Fibroblast of peridontal ligament (primary cell): ENCODE results near the gene AGPAT3.

Source experiments
- DNase-seq: peaks from one replicate; pipeline ENCODE4 v3.0.0-alpha.2; 2010; ENCODE audit errors: extremely low read depth

AGPAT3 gene

DNA sequence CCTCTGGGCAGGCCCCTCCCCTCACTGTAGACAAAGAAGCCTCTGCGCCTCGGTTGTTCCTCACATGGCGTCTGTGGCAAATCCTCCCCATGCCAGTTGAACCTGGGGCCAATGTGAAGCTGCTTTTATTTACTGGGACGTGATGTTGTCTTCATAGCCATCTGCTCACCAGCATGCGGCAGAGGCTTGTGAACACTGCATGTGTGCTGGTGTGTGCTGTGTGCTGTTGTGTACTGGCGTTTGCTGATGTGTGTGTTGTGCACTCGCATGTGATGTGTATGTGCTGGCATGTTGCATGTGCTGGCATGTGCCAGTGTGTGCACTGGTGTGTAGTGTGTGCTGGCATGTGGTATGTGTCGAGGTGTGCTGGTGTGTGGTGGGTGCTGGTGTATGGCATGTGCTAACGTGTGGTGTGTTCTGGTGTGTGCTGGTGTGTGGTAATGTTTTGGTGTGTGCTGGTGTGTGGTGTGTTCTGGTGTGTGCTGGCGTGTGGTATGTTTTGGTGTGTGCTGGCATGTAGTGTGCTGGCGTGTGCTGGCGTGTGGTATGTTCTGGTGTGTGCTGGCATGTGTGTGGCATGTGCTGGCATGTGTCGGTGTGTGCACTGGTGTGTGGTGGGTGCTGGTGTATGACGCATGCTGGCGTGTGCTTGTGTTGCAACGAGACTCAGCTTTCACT is 109.9 kb downstream of the AGPAT3 start:
- DNase-seq: no peak

DNA sequence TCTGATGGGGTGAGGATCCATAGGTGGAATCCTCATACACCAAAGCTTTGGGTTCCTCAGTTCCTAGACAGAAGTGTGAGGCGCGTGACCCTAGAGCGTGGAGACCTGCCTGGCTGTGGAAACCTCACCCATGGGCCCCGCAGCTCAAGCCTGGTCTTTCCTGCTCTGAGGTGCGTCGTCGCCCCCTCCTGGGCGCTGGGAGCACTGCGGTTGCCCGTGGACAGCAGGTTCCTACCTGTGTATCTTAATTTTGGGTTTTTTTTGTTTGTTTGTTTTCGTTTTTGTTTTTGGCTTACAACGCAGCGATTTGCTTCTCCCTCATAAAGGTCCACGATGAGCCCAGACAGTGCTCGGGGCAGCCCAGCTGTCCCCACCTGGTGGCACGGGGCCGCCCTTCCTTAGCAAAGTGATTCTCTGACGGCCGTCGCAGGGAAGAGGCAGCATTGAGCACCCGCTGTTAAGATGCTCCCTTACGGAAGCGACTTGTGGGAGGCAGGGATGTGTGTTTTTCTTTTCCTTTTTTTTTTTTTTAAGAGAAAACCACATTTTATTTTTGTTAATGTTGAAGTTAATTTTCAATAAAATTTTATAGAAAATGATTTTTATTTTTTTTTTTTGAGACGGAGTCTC is 110.6 kb downstream of the AGPAT3 start:
- peak; percentile 51 for DNase-seq

DNA sequence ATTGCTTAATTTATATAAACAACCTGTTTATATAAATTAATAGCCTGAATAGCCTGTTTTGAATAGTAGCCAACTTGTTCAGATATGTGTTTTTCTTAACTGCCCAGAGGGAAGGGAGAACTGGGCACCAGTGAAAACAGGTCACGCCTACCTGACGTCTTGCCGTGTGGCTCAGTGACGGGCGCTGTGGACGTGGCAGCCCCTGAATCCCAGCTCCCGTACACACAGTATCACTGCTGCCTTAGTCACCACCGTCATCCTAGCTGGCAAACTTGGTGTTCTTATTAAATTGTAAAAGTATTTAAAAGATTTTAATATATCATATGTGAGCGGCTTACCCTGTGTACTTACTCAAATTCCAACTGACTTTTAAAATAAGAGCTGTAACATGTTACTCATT is 111.6 kb downstream of the AGPAT3 start:
- DNase-seq: no peak

DNA sequence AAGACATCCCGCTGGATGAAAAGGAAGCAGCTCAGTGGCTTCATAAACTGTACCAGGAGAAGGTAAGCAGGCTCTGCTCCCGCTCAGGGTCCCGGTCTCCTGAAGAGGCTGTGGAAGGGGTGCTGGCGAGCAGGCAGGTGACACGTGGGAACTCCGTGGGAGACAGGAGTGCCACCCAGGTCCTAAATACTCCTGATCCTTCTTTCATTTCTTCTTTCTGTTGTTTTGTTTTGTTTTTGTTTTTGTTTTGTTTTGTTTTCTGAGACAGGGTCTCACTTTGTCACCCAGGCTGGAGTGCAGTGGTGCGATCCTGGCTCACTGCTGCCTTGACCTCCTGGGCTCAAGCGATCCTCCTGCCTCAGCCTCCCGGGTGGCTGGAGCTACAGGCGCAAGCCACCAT is 113.0 kb downstream of the AGPAT3 start:
- DNase-seq: no peak

GRCh38 chr21:43979654-43980053 is 114.6 kb downstream of the AGPAT3 start:
- DNase-seq: no peak

DNA sequence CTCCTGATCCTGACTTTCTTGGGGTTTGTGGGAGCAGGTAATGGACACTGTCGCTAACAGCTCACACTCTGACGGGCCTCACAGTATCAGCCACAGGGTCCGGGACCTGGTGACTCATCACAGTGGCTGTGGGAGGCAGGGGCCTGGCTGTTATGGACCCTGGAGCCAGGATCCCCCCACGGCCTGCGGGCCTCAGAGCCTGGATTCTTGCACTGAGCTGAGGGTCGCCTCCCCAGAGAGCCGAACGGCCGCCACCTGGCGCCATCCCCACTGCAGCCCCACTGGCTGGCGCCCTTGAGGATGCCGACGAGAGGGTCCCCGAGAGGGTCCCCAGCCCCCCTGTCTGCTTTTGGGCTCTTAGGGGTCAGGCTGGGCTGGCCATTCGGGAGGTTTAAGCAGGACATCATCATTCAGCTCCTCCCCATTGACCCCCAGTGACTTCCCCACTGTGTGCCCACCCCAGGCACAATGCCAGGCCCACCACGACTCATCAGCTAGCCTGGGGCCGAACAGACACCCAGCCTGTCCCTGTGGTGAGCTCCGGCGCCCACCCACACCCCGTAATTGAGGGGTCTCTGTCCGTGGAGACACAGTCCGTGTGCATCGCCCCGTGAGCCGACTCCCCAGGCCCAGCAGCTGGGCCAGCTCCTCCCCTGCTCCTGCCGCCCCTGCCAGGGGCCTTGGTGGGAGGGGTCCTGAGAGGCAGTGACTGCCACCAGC is 116.3 kb downstream of the AGPAT3 start:
- DNase-seq: no peak

- no peak for DNase-seq
Observed at GRCh38 chr21:43981871-43982210, 116.8 kb downstream of the AGPAT3 start.

DNA sequence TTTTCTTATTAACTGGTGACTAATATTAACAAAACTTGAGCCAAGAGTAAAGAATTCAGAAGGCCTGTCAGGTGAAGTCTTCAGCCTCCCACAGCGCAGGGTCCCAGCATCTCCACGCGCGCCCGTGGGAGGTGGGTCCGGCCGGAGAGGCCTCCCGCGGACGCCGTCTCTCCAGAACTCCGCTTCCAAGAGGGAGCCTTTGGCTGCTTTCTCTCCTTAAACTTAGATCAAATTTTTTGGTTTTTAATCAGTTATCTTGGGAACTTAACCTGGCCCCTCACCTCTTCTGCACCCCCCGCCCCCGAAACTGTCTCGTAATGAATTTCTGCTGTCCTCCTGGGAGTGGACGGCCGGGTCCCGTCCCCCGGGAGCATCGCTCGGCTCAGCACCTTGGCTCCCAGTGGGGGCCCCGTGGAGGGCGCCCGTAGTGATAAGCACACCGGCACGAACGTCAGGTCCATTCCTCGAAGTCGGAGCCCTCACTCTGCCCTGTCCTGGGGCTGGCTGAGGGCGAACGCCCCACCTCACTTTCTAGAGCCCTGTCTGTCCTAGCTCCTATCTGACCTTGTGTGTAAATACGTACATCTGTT is 117.6 kb downstream of the AGPAT3 start:
- DNase-seq: no peak

DNA sequence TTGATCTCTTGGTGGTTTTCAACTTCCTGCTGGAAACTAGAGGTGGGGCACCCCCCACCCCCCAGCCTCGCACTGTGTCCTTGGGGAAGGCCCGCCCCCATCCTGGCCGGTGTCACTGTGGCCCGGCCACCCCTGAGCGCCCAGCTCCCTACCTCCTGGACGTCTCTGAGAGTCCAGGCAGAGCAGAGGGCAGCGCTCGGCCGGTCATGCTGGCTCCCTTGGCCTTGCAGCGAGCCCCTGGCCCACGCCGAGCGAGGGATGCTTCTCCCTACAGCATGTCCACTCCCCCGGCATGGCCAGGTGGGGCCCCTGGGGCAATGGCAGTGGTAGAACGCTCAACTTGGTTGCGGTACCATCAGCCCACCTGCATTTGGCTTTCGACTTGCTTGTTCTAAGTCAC is 118.4 kb downstream of the AGPAT3 start:
- DNase-seq: no peak

- no peak for DNase-seq
Observed at GRCh38 chr21:43983860-43984420, 118.9 kb downstream of the AGPAT3 start.

DNA sequence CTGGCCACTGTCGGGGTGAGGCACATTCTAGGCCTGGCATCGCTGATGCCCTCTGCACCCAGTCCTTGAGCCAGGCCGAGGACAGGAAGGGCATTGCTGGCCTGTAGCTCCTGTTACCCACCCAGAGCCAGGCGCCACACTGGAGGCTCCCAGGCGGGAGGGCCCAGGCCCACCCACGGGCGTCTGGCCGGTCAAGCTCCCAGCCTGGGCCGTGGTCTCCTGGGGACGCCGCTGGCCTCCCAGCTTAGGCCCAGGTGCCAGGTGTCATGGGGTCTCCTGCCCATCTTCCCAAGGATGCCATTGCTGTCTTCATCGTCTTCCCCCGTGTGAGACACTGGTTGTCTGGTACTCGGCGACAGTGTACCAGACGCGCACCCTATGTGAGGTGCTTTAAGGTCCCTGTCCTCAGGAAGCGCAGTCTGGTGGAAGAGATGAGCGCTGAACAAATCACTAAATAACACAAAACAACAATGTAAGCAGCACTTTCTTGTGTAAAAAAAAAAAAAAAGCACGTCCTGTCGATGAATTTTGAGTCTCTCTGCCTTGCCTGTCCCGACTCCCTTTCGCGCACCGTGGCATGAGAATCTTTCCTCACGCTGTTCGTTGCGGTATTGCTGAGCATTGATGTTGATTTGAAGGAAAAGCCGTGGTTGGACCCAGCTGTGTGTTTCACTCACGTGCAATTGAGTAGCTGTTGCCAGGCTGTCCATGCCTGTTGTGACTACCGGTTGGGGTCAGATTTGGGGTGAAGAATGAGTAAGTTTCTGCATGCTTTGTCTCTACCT is 120.1 kb downstream of the AGPAT3 start:
- no peak for DNase-seq

GRCh38 chr21:43985690-43986251 is 120.7 kb downstream of the AGPAT3 start:
- no peak for DNase-seq

GRCh38 chr21:43986544-43987451 is 121.8 kb downstream of the AGPAT3 start:
- no peak for DNase-seq

DNA sequence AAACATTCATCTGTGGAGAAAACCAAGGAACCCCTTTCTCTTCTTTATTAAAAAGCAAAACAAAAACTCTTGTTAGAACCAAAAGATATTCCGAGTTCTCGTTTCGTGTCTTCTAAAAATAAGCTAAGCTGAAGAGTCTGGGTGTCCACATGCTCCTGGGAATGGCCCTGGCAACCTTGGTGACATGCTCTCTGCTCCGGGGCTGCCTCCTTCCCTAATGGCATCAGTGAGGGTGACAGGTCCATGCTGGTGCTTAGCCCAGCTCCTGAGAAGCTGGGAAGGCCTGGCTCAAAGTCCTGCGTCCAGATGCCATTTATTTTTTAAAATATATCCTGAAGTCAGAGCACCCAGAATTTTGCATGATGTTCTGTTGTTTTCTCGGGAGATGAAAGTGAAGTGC is 122.5 kb downstream of the AGPAT3 start:
- no peak for DNase-seq

DNA sequence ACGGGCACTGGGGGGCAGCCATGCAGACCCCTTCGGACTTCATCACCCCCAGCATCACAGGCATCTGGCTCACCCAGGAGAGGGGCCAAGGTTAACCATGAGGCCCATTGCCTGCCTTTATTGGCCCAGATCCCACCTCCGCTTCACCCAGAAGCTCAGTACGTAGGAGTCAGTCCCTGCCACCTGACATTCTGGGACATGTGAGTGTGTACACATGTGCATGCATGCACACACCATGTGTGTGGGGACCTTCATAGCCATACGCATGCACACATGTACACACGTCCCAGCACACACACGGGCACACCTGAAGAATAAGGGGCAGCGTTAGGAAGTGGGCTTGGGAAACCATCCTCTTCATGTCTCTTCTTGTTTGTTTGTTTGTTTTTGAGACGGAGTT is 123.0 kb downstream of the AGPAT3 start:
- no peak for DNase-seq

- DNase-seq: no peak
Observed at GRCh38 chr21:43988506-43989230, 123.6 kb downstream of the AGPAT3 start.

- no peak for DNase-seq
Observed at GRCh38 chr21:43989401-43989800, 124.4 kb downstream of the AGPAT3 start.

DNA sequence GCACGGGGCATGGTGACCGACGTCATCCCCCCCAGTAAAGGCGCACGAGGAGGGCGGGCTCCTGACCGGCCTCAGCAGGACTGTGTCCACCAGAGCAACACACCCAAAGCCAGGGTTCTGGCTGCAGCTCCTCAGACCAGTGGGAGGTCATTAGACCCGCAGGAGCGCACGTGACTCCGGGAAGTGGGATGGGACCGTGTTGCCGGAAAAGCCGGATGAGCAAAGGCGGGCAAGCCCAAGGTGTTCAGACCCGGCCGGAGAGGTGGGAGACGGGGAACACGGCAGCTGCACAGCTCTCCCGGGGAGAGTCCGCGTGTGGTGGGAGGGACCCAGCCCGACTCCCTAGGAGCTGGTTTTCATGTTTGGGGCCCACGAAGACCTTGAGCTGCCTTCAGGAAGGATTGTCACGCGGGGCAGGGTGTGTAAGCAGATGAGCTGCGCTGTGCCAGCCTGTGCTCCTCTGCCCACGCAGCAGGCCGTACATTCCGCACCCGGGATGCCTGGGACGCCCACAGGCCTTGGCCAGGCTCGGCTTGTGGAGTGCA is 126.5 kb downstream of the AGPAT3 start:
- no peak for DNase-seq

GRCh38 chr21:43992121-43992520 is 127.1 kb downstream of the AGPAT3 start:
- no peak for DNase-seq
